Choroid plexus epithelial cell (primary cell): ENCODE results near the gene CXCL10.
A peak's percentile ranks its signal among the peaks of the same experiment; 100 is the strongest.
"Not testable (repeated sequence)": the region's sequence is repeated elsewhere in the genome, so short reads cannot be mapped to it uniquely, and the experiment has no call there.

Experiments used
- DNase-seq: peaks from one replicate; pipeline ENCODE4 v3.0.0-alpha.2; 2010; ENCODE audit warnings: low read depth
- H3K4me3 ChIP-seq: 2 replicates; pipeline ENCODE4 v1.5.1; 2011; ENCODE audit warnings: low read depth, mild to moderate bottlenecking, control low read depth, low read length, moderate library complexity
- CTCF ChIP-seq: conservative IDR thresholded peaks from 2 replicates; pipeline ENCODE4 v1.5.1; 2011; ENCODE audit warnings: low read depth, mild to moderate bottlenecking, control low read depth, inconsistent platforms, low read length, moderate library complexity

CXCL10 gene

DNA sequence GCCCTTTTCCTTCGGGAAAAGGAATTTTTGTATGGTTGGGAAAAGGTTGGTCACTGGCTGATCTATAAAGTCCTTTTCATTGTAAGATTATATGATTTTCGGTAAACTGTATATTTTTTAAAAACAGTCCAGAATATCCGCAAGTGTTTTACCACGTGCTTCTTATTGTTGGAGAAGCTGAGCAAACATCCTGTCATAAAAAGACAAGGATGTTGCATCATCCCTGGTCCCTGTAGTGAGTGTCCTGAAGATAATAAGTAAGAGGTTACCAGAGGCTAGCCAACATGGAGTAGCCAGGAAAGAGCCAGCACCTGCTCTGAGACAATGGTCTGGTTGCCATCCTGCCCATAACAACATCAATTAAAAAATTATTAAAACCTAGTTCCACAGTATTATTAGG, 21.1 kb downstream of the CXCL10 start:
- no peak for TF ChIP-seq CTCF
- no peak overlapping the region for H3K4me3 ChIP-seq
- DNase-seq = peak; percentile 33

GRCh38 chr4:76001700-76002099, 21.6 kb downstream of the CXCL10 start:
- no peak for DNase-seq
- H3K4me3 ChIP-seq = no peak overlapping the region
- no peak for TF ChIP-seq CTCF

GRCh38 chr4:76000279-76000678, 23.0 kb downstream of the CXCL10 start:
- no peak for TF ChIP-seq CTCF
- H3K4me3 ChIP-seq = no peak overlapping the region
- DNase-seq = no peak

GRCh38 chr4:75998525-75999147, 24.7 kb downstream of the CXCL10 start:
- not testable (repeated sequence) for H3K4me3 ChIP-seq, DNase-seq

DNA sequence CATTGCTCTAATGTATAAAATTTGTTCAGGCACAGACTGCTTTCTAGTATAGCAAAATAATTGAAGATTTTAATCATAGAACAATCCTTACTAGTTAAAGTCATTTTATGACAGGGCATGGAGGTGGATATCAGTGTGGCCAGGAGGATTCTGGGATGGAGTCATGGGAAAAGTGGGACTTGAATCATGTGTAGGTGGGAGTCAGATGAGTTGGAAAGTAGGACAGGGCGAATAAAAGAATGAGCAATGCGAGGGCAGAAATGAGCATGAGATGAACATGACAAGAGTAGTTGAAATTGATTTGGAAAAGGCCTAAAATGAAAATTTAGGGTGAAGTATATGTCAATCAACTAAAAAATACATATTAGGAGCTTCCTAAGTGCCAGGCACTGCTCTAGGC, 25.4 kb downstream of the CXCL10 start:
- no peak for DNase-seq
- TF ChIP-seq CTCF = no peak
- no peak overlapping the region for H3K4me3 ChIP-seq

DNA sequence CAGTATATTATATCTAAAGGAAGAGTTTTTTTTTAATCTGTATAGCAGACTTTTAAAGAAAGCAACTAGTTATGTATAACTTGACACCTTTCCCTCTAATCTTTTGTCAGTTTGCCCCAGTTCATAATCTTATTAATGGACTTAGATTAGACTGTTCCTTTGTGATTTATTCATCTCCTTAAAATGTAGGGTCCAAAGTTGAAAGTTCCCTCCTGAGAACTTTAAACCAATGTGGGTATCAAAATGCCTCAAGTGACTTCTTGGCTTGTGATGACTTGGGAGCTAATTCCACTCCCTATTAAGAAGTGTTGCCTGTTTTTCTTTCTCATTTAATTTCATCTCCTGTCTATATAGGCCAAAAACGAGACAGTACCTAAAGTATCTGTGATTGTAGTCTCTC, 26.2 kb downstream of the CXCL10 start:
- H3K4me3 ChIP-seq = no peak overlapping the region
- TF ChIP-seq CTCF = no peak
- no peak for DNase-seq

GRCh38 chr4:75995727-75996126, 27.6 kb downstream of the CXCL10 start:
- no peak overlapping the region for H3K4me3 ChIP-seq
- DNase-seq = peak; percentile 78
- TF ChIP-seq CTCF = peak; percentile 57
